GM21526 (cell line): ENCODE measurements around the gene TGFA.

Experiments
- ATAC-seq: cut with Tn5 transposase; IDR thresholded peaks from one replicate; pipeline ENCODE4 v1.9.1; 2021; ENCODE audit warnings: moderate library complexity; ENCODE audit not compliant: unreplicated experiment, low FRiP score

Gene TGFA

GRCh38 chr2:70431716-70432347 lies 121.8 kb downstream of the TGFA start:
- no peak for ATAC-seq

DNA sequence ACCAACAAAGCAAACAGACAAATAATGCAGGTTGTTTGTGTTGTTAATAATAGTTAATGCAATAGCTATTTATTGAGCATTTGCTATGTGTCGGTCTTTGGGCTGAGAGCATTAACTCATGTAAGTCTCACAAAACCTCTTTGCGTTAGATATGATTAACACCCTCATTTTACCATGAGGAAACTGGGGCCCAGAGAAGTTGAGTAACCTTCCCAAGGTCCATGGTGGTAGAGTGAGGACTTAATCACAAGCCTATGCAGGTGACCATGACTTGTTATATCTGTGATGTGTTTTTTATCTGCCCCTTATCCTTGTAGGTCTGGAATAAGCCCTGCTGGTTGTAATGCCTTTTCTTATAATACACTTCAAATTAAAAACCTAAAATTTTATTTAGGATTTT lies 127.3 kb downstream of the TGFA start:
- ATAC-seq, result no peak

GRCh38 chr2:70425682-70426301 lies 127.8 kb downstream of the TGFA start:
- no peak for ATAC-seq

DNA sequence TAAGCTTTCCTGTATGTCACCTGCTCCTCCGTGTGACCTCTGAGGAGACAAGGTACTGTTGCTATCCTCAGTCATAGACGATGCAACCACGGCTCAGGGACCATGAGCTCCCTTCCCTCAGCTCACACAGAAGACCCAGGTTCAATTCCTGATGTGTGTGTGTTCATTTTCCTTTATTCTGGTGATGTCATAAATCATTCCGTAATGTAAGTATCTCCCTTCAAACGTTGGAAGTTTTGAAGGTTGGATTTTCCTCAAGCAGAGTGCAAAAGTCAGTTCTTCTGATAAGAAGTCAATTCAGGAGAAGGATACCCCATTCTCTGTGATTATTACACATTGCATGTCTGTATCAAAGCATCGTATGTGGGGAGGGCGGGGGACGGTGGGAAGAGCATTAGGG lies 132.9 kb downstream of the TGFA start:
- ATAC-seq, result no peak

GRCh38 chr2:70420143-70420542 lies 133.5 kb downstream of the TGFA start:
- no peak for ATAC-seq

DNA sequence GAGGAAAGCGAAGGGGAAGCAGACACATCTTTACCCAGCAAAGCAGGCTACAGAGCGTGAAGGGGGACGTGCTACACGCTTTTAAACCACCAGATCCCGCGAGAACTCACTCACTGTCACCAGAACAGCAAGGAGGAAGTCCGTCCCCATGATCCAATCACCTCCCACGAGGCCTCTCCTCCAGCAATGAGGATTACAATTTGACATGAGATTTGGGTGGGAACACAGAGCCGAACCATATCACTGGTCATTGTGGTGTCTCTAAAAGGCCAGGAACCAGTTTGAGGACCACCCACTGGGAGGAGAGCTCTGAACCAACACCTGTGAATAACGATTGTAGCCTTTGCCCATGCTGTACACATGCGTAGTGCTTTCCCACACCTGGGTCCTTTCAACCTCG lies 135.1 kb downstream of the TGFA start:
- ATAC-seq, result no peak

DNA sequence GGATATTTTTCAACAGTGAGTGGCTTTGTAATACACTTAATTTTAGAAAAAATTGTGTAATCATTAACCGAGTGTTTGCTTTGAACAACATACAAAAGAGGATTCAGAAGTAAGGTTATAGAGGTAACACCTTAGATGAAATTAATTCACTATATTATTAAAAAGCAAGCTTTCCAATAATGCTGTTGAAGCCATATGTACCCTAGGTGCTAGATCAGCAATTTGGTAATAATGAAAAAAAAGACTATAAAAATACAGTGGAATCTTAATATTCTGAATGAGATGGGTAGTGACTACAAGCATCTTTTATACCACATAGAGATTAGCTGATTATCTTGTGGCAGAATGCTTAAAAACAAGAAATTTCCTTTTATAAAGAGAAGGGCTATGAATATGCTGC lies 136.6 kb downstream of the TGFA start:
- ATAC-seq, result no peak

GRCh38 chr2:70412294-70413070 lies 141.1 kb downstream of the TGFA start:
- ATAC-seq, result no peak

DNA sequence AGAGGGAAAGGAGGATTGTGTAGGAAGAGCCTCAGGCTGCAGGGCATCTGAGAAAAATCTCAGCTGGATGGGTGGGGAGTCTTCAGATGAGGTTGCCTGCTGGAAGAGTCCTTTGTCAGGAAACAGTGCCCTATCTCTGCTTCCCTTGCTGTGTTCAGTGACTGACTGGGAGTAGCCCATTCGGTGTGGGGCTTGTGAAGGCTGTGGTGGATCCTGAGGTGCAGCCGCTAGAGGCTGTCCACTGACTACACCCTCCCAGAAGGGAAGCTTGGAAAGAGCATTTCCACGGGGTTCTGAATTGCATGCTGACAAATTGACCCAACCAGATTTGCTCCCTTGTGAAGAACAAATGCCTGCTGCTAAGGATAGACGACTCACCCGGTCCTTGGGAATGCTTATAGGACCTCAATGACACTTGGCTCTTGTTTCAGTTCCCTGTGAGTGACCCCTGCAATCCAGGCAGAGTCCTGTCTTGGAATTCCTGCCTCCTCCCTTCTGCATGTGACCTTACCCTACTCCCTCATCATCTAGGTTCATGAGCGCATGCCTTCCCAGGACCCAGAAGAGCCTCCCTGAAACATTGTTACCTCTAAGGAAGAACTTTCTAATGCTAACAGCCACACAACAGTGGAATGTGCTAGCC lies 142.0 kb downstream of the TGFA start:
- ATAC-seq, result no peak

GRCh38 chr2:70403267-70404053 lies 150.2 kb downstream of the TGFA start:
- no peak for ATAC-seq

- ATAC-seq, result no peak
These were observed 153.1 kb downstream of the TGFA start for GRCh38 chr2:70400539-70400938.

- no peak for ATAC-seq
These were observed 154.6 kb downstream of the TGFA start for GRCh38 chr2:70399046-70399445.
